ENCODE results near the gene SLC16A2.

SLC16A2 gene

DNA sequence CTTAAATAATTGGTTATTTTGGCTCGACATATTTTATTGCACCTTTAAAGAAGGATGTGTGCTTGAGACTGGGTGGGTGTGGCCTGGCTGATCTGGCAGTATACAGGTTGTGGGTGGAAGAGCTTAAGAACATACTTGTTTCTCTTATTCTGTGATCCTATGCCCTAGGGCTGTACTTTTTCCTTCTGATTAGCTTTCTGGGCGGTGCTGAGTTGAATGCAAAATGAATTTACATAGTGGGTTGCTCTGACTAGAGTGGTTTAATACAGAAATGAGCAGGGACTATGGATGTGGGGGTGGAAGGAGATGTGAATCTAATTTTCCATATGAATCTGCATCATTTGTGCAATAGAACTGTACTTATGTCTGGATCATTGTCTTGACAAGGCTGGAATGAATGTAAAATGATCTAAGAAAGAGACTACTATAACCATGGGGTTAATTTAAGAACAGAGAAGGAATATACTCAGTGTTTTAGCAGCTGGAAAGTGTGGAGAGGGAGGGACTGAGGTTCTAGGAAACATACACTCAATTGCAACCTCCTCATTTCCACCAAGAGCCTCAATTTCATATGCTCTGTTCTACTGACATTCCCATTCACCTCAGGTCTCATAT is 119.4 kb downstream of the SLC16A2 start:
- DNase-seq: no peak

DNA sequence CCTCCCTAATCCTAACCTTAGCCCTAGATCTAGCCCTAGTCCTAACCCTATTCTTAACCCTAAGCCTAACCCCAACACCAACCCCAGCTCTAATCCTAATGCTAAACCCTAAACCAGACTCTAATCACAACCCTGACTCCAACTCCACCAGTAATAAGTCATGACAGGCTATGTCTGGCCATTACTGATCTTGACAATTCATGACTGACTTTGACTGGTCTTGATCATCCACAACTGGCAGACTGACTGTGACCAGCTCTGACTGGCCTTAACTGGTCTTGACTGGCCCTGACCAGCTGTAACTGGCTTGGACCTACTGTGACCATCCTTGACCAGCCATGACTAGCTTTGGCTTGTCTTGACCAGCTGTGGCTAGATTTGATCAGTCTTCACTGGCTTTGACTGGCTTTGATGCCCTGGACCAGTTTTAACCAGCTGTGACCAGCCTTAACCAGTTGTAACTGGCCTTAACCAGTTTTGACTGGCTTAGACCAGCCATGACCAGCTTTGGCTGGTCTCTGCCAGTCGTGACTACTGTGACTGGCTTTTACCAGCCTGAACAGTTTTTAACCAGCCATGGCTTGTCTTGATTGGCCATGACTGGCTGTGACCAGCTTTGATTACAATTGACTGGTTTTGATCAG is 124.7 kb downstream of the SLC16A2 start:
- DNase-seq: no peak

DNA sequence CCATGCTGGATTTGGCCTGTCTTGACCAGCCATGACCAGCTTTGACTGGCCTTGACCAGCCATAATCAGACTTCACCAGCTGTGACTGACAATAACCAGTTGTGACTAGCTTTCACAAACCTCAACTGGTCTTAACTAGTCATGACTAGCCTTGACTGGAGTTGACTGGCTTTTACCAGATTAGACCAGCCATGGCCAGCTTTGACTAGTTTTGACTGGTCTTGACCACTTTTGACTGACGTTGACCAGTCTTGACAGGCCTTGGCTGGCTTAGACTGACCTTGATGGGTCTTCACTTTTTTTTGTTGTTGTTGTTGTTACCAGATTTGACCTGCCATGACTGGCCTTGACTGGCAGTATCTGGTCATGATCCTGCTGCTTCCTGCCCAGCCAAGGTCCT is 125.7 kb downstream of the SLC16A2 start:
- DNase-seq: no peak

DNA sequence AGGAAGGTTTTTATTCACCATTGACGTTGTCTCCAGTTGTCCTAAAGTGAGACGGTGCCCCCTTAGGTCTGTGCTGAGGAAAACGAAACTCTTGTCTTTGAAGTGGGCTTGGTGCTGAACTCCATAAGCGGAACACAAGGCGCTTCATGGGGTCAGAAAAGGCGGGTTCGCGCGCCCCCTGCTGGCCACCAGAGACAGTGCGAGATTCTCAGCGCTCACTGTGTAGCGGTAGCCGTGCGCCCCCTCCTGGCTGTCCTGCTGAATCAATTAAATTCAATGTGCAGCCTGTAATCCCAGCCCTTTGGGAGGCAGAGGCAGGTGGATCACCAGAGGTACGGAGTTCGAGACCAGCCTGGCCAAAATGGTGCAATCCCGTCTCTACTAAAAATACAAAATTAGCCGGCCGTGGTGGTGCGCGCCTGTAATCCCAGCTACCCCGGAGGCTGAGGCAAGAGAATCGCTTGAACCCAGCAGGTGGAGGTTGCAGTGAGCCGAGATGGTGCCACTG is 129.1 kb downstream of the SLC16A2 start:
- peak; percentile 67 to 72 for DNase-seq

DNA sequence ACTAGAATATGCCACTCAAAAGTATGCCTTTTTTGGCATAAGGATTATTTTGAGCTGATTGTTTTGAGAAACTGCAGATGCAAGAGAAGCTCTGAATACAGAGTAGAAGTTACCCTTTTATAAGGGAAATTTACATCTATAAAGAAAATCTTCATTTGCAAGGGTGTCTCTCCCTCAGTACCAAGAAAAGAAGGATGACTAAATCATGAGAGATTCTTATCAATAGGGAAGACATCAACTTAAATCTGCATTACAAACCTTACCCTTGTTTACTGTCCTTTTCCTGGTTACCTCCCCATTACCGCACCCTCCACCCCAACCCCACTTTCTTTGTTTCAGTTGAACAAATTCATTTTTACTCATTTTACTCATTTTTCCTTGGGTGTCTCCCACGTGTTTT is 130.6 kb downstream of the SLC16A2 start:
- DNase-seq: no peak

DNA sequence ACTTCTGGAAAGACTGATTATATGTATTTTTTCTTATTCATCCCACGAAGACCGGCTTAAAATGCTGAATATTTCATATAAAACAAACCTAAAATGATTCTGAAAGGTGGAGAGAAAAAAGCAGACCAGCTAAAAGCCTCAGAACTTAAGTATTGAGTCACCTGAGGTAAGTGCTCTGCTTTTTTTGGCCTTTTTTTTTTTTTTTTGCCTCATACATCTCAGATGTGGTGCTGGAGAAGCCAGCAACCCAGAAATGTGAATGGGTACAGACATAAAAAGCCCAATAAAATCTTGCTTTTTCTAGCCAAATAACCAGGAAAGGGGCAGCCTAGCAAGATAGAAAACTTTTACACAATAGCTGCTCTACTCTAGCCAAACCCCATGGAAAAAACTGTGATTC is 136.1 kb downstream of the SLC16A2 start:
- no peak for DNase-seq

DNA sequence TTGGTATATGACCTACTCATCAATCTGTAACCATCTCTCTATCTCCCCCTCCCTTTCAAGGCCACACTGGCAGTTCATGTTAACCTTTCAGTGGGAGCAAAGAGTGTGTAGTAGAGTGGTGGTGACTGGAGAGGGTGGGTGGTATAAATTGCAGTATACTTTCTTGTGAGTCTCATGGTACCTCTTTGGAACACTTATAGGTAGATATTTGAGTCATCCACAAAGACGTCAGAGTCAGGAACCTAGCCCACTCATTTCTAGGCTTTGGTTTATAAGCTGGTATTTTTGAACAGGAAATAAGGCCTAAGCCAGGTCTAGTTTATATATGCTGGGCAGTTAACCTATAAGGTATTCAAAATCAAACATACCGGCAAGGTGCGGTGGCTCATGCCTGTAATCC is 156.8 kb downstream of the SLC16A2 start:
- DNase-seq: no peak

DNA sequence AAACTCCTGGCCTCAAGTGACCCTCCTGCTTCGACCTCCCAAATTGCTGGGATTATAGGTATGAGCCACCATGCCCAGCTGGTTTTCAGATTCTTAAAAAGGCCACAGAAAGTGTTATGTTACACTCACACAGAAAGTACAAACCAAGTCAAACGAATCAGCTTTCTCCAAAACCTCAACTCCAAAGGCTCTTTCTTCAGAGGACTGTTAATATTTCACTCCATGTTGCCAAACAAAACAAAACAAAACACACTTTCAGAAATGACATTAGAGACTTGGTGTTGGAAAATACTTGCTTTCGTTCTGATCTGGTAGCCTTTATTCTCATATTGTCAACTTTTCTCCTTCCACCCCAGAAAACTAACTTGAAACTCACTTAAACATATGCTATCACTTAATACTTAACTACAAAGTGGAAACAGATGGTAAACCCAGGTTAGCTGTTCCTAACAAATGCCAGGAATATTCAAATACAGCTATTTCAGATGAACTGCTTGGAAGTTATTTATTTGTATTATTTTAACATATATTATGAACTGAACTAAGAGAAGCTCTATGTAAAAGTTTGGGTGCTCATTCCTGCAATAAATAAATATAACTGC is 158.4 kb downstream of the SLC16A2 start:
- DNase-seq: no peak

All from Kasumi-1 (cell line).